Stimulated activated CD8-positive, alpha-beta memory T cell treated with anti-CD3 and anti-CD28 coated beads, Interleukin-12 subunit alpha, Interleukin-12 subunit beta, amount 100 ng/mL, for 24 hours (primary cell): Measurements from ENCODE around the gene ALB.

ENCODE experiments used
- DNase-seq: peaks from one replicate; pipeline ENCODE4 v3.0.0-alpha.2; 2020; ENCODE audit errors: extremely low read depth

Gene ALB

GRCh38 chr4:73429826-73430587, 25.9 kb downstream of the ALB start:
- no peak for DNase-seq

DNA sequence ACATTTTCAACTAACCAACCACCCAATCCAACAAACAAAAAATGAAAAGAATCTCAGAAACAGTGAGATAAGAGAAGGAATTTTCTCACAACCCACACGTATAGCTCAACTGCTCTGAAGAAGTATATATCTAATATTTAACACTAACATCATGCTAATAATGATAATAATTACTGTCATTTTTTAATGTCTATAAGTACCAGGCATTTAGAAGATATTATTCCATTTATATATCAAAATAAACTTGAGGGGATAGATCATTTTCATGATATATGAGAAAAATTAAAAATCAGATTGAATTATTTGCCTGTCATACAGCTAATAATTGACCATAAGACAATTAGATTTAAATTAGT, 27.7 kb downstream of the ALB start:
- DNase-seq: no peak

- DNase-seq: no peak
Measured at GRCh38 chr4:73432169-73433000, 28.3 kb downstream of the ALB start.

DNA sequence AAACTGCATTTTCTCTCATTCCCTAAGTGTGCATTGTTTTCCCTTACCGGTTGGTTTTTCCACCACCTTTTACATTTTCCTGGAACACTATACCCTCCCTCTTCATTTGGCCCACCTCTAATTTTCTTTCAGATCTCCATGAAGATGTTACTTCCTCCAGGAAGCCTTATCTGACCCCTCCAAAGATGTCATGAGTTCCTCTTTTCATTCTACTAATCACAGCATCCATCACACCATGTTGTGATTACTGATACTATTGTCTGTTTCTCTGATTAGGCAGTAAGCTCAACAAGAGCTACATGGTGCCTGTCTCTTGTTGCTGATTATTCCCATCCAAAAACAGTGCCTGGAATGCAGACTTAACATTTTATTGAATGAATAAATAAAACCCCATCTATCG, 29.1 kb downstream of the ALB start:
- no peak for DNase-seq

GRCh38 chr4:73434311-73434710, 30.2 kb downstream of the ALB start:
- no peak for DNase-seq

GRCh38 chr4:73435984-73436383, 31.9 kb downstream of the ALB start, which contains the start of gene AFP:
Gene AFP (plus strand): TSS chr4:73436221. CDS start chr4:73436263, 42 bp downstream.
- no peak for DNase-seq

GRCh38 chr4:73436674-73437557, 32.8 kb downstream of the ALB start:
- DNase-seq: no peak

- DNase-seq: no peak
Measured at GRCh38 chr4:73437558-73437956, 33.5 kb downstream of the ALB start.

GRCh38 chr4:73438048-73438447, 34.0 kb downstream of the ALB start:
- no peak for DNase-seq

DNA sequence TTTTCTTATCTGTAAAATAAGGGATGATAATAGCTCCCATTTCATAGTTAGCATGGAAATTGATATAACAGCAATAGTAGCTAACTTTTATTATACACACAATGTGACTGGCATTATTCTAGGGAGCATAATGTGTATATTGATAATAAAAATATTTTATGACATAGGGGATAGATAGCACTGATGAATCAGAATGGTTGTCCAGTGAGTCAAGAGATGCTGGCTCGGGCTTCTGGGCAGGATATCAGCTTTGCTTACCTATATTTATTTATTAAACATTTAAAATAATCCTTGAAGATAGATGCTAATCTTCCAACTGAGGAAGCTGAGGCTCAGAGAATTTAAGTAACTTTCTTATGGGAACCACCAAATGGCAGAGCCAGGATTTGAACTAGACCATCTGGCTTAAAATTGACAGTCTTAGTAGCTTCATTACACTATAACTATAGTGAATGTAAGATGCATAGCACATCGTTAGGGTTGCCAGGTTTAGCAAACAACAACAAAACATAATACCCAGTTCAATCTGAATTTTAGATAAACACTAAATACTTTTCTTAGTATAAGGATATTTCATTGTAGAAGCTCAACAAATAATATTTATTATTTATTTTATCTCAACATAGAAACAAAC, 34.6 kb downstream of the ALB start:
- DNase-seq: no peak

DNA sequence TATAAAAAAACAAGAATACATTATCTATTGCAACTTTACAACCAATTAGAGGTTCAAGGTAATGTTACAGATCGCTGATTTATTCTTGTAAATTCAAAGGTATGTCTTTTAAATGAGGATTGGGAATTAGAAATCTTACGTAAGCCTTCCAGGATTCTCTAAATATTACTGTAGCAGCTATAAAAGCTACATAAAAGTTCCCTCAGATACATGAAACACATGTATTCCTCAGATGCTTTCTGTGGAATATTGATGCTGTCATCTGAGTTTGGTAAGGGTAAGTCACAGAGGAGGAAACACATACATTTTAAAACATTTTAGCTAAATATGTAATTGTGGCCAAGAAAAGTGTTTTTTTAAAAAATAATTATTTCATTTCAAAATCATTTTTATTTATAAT, 35.4 kb downstream of the ALB start:
- DNase-seq: no peak

DNA sequence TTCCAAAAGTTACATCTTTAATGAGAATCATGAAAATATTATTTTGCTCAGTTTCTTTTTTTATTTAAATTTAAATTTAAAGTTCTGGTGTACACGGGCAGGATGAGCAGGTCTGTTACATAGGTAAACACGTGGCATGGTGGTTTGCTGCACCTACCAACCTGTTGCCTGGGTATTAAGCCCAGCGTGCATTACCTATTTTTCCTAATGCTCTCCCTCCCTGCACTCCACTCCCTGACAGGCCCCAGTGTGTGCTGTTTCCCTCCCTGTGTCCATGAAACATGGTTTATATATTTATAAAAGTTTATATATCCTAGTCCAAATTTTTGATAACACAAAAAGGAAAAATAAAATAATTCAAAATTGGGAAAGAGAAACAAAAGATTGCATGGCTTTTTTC, 35.9 kb downstream of the ALB start:
- DNase-seq: no peak

DNA sequence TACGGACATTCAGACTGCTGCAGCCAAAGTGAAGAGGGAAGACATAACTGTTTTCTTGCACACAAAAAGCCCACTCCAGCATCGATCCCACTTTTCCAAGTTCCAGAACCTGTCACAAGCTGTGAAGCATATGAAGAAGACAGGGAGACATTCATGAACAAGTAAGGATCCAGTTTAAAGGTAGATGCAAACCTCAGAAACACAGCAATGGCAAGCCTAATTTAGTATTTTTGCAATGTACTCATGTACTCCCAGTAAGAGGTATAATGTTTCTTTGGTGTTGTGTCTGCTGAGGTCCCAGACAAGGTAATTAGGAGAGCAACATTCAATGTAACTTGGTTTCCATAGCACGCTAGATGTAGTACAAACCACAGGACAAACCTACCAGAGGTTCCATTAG, 36.6 kb downstream of the ALB start:
- DNase-seq: no peak

DNA sequence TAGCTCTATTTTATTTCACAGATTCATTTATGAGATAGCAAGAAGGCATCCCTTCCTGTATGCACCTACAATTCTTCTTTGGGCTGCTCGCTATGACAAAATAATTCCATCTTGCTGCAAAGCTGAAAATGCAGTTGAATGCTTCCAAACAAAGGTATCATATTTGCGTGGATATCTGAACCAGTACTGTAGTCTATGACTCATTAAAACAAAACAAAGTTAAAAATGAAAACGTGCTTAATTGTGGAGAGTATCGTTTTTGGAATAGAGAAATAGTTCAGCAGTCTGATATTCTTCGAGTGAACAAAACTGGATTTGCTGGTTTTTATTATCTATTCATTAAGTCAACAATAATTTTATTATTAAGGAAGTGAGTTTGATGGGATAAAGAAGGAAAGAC, 38.2 kb downstream of the ALB start:
- DNase-seq: no peak

GRCh38 chr4:73443224-73443623, 39.1 kb downstream of the ALB start:
- DNase-seq: no peak

- no peak for DNase-seq
Measured at GRCh38 chr4:73445383-73446335, 41.6 kb downstream of the ALB start.

DNA sequence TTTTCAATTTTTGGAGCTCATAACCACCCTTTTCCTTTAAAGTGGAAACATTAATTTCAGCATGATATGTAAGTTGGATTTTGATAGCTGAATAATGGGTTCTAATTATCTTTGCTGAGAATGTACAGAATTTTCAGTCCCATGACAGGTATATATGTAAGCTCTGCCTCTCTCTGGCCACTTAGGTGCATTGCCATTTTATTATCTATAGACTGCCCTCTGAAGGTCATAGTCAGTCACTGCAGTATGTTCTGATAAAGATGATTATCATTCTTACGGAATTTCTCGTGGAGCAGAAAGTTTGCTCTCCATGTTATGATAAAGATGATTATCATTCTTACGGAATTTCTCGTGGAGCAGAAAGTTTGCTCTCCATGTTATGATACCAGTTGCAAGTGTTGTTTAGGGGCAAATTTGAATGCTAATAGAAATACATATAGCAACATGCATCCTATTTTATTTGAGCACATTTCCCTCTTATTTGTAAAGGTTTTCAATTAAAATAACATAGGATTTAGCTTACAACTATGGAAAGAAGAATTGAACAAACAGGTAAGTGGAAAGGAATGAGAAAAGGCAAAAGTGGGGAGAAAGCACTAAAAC, 42.4 kb downstream of the ALB start:
- no peak for DNase-seq

DNA sequence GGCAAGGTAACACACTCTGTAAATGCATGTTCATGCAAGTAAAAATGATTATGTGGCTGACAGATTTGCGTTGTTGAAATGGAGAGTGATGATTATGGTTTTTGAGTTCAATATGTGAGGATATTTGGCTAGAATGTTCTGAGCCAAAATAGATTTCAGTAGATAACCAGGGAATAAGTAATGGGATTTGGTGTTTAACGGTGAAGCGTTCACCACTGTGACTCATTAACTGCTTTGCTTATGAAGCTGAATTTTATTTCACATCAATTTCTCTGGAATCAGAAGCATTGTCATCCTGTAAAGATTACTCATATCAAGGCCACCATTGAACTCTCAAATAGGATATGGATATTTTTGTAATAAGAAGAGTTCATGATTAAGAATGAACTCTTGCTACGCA, 43.6 kb downstream of the ALB start:
- DNase-seq: no peak

DNA sequence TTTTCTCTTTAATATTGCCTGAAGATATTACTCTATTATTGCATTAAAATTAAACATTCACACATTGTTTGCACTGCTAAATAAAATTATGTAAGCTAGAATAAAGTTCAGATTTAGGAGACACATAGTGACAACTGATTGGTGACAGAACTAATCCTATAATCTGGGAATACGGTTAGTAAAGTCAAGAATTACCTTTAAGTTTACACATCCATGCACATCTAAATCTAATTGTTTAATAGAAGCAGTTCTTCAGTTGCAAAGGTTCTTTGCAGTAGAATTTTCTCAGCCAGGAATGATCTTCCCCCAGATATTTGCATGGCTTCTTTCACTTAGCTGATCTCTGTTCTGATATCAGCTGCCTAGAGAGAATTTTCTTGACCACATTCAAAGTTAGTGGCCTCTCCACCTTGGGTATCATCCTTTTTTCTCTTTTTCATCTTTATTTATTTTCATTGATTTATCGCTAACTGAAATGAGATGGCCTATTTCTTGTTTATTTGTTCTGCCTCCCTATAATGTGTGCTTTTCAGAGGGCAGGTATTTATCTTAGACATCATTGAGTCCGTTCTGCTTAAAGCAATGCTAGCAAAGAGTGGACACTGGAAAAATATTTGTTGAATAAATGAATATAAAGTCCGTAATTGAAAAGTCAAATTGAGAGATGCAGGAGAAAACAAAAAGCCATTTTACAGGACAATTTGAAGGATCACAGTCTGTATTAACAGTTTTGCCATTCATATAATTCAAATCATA, 44.5 kb downstream of the ALB start:
- no peak for DNase-seq
